ENCODE measurements around the gene MGST2.

The MGST2 gene

DNA sequence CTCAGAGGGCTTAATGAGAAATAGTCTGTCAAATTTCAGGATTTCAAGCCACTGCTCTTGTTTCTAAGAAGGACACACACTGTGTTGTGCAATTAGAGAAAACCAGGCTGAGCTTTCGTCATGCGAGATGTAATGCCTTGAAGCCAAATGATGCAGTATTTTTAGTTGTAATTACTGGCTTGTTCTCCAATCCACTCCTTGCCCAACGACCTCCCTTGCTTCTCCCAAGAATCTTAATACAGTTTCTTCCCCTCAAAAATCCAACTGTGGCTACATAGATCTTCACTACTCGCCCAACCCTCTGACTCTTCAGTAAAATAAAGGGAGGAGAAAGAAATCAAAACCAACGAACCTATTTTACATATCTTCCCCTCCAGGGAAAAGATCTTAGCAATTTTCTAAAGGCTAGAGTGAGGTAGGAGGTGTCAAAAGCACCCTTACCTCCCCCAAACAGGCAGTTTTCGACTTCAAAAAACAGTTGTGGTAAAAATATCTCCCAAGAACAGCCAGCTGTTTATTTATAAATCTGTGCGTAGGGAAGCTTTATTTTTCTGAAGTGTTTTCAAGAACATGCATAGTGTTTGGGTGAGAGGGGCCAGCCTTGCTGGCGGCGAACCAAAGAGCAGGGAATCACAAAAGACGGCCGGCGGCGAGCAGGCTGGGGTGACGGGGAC, 68.7 kb downstream of the MGST2 start:
- Histone ChIP-seq H3K4me3 (ENCODE audit: low read depth in 1 of 2, low read length in 2 of 2) (peak overlapping the region; percentile 41 to 44), H3K36me3 (ENCODE audit: insufficient read depth, low read length) (no peaks in the 10 kb centered on the region), H3K9me3 (ENCODE audit: low read length) (no peaks in the 10 kb centered on the region), H3K4me1 (ENCODE audit: insufficient read depth, low read length) (peaks cover 5% of the 10 kb centered on the region), H3K27ac (ENCODE audit: low read depth, low read length) (peak overlapping the region; percentile 70), H3K9ac (ENCODE audit: low read length) (peak overlapping the region; percentile 69), H3K27me3 (ENCODE audit: control insufficient read depth in 1 of 2, insufficient read depth in 2 of 2, low read length in 2 of 2) (no peaks in the 10 kb centered on the region)

DNA sequence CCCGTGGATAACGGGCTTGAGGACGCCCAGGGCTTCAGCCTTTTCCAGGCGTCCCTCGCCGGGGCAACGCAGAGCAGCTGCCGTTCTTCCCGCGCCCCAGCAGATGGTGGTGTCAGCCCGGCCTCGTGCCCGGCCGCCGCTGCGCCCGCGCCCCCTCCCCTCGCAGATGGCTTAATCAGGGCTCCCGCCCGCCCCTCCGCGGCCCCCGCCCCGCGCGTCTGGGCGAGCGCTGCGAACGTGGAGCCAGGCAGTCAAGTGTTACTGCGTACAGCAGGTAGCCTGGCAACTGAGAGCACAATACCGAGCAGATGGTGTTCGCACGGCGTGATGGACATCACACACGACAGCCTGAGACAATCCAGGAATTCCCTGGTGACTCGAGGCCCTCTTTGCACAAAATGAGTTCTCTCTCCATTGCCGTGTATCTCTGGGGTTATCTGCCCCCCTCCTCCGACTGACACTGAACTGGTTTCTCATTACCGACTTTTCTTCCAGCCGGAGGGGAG, 69.3 kb downstream of the MGST2 start:
- peak overlapping the region; percentile 41 to 44 for H3K4me3 ChIP-seq (ENCODE audit: low read depth in 1 of 2, low read length in 2 of 2)
- H3K27me3 ChIP-seq (ENCODE audit: control insufficient read depth in 1 of 2, insufficient read depth in 2 of 2, low read length in 2 of 2) = no peaks in the 10 kb centered on the region
- H3K9ac ChIP-seq (ENCODE audit: low read length) = peak overlapping the region; percentile 69
- no peaks in the 10 kb centered on the region for H3K36me3 ChIP-seq (ENCODE audit: insufficient read depth, low read length)
- no peaks in the 10 kb centered on the region for H3K9me3 ChIP-seq (ENCODE audit: low read length)
- H3K27ac ChIP-seq (ENCODE audit: low read depth, low read length) = peak overlapping the region; percentile 86
- H3K4me1 ChIP-seq (ENCODE audit: insufficient read depth, low read length) = peaks cover 7% of the 10 kb centered on the region

DNA sequence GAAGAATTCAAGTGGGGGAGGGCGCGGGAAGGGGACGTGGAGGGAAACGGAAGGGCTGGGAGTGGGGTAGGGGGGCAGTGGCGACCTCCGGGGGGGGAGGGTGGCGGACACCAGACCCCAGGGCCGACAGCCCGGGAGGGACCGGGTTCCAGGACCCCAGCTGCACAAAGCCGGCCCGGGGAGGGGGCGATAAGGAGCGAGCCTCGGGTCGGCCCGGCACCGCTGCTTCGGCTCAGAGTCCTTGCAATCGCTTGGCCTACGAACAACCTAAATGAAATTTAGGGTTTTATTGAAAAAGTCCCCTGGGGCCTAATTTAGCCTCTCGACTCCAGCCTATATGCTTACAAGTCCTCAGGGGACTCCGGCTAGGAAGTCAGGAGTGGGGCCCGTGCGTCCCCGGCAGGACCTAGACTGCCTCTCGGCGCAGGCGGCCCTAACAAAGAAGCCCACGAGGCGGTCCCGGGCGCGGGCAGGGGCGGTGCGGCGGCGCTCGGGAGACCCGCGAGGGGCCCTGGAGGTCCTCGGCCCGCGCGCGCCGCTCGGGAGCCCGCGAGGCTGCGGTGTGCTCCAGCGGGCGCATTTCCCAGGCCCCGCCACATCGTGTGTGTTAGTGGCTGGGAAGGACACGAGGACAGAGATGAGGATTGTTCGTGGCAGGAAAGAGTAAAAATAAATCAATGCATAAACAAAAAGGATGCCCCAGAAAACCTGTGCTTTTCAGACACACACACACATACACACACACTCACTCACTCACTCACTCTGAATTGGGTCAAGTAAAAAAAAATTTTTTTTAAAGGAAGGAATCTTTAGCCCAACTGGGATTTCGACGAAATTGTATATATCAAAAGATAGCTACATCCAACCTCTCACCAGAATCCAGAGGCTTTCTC, 70.0 kb downstream of the MGST2 start:
- H3K4me3 ChIP-seq (ENCODE audit: low read depth in 1 of 2, low read length in 2 of 2) = peak overlapping the region; percentile 33 to 44
- no peaks in the 10 kb centered on the region for H3K36me3 ChIP-seq (ENCODE audit: insufficient read depth, low read length)
- H3K27ac ChIP-seq (ENCODE audit: low read depth, low read length) = peak overlapping the region; percentile 86
- H3K27me3 ChIP-seq (ENCODE audit: control insufficient read depth in 1 of 2, insufficient read depth in 2 of 2, low read length in 2 of 2) = no peaks in the 10 kb centered on the region
- H3K9me3 ChIP-seq (ENCODE audit: low read length) = no peaks in the 10 kb centered on the region
- H3K9ac ChIP-seq (ENCODE audit: low read length) = peak overlapping the region; percentile 13
- peaks cover 14% of the 10 kb centered on the region for H3K4me1 ChIP-seq (ENCODE audit: insufficient read depth, low read length)

DNA sequence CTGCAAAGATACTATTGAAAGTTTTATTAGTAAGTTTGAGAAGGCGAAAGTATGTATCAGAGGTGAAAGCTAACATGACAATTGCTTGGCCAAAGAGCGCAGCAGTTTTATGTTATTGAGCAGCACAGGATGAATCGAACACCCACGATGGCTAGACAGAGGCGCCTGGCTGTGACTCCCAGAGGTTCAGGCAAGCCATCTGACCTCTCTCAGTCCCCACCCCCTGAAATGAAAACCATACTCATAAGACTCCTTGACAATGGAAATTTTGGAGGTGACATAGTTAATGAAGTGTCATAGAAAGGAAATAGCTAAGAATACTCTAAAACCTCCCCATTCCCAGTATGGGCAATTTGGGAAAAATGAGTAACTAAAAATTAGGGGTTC, 70.6 kb downstream of the MGST2 start:
- H3K4me3 ChIP-seq (ENCODE audit: low read depth in 1 of 2, low read length in 2 of 2) = no peak overlapping the region
- H3K27me3 ChIP-seq (ENCODE audit: control insufficient read depth in 1 of 2, insufficient read depth in 2 of 2, low read length in 2 of 2) = no peaks in the 10 kb centered on the region
- H3K9ac ChIP-seq (ENCODE audit: low read length) = no peak overlapping the region
- peak overlapping the region; percentile 86 for H3K27ac ChIP-seq (ENCODE audit: low read depth, low read length)
- H3K9me3 ChIP-seq (ENCODE audit: low read length) = no peaks in the 10 kb centered on the region
- H3K4me1 ChIP-seq (ENCODE audit: insufficient read depth, low read length) = peaks cover 20% of the 10 kb centered on the region
- no peaks in the 10 kb centered on the region for H3K36me3 ChIP-seq (ENCODE audit: insufficient read depth, low read length)

DNA sequence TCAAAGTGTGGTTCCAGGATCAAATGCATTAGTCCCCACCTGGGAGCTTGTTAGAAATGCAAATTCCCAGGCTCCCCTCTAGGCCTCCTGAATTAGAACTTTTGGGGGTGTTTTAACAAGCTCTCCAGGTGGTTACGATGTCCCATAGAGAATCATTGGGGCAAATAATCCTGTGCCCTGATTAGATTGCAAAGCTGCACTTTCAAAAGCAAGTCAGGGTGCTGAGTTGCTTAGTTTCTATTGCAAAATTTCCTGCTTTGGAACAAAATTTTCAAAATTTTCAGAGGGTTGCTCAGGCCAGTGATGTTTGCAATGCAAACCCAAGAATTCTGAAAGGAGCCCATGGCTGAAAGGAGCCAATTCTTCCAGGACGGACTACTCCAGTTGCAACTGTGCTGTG, 71.0 kb downstream of the MGST2 start:
- H3K27ac ChIP-seq (ENCODE audit: low read depth, low read length) = no peak overlapping the region
- no peak overlapping the region for H3K9ac ChIP-seq (ENCODE audit: low read length)

DNA sequence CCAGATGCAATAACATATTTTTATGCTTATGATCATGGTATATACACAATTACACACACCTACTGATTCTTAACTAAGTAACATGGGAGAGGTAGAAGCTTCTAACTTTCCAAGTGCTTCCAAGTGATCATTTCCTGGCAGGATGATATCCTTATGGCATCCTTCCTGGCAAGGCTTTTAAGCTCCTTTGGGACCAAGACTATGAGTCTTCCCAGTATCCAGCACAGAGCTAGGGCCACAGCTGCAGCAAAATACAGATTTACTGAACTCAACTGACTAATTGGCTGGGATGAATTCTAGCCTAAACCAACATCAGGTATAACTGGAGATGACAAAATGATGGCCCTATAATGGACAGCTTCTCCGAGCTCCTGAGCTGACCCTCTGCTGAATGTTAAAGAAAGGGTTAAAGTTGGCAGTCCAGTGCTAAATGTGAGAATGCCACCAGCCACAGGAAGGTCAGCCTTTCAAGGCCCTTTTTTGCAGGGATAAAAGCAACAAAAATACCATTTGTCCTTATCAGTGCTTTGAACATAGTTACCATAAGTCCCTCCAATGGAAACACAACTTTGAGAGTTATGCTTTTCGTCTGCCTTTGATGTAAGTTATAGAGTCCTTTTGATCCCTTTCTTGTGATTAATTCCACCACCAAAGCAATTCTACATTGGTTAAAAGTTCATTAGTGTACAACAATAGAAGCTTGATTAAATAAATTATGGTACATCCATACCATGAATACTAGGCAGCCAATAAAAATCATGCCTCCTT, 73.4 kb downstream of the MGST2 start:
- peaks cover 19% of the 10 kb centered on the region for H3K4me1 ChIP-seq (ENCODE audit: insufficient read depth, low read length)
- H3K36me3 ChIP-seq (ENCODE audit: insufficient read depth, low read length) = no peaks in the 10 kb centered on the region
- no peaks in the 10 kb centered on the region for H3K9me3 ChIP-seq (ENCODE audit: low read length)
- H3K27me3 ChIP-seq (ENCODE audit: control insufficient read depth in 1 of 2, insufficient read depth in 2 of 2, low read length in 2 of 2) = no peaks in the 10 kb centered on the region
- no peak overlapping the region for H3K4me3 ChIP-seq (ENCODE audit: low read depth in 1 of 2, low read length in 2 of 2)
- H3K9ac ChIP-seq (ENCODE audit: low read length) = no peak overlapping the region
- no peak overlapping the region for H3K27ac ChIP-seq (ENCODE audit: low read depth, low read length)

More for the DNA sequence above, 71.0 kb downstream of the MGST2 start:
- no peaks in the 10 kb centered on the region for H3K9me3 ChIP-seq (ENCODE audit: low read length)
- no peaks in the 10 kb centered on the region for H3K27me3 ChIP-seq (ENCODE audit: control insufficient read depth in 1 of 2, insufficient read depth in 2 of 2, low read length in 2 of 2)
- no peaks in the 10 kb centered on the region for H3K36me3 ChIP-seq (ENCODE audit: insufficient read depth, low read length)
- H3K4me3 ChIP-seq (ENCODE audit: low read depth in 1 of 2, low read length in 2 of 2) = no peak overlapping the region
- H3K4me1 ChIP-seq (ENCODE audit: insufficient read depth, low read length) = peaks cover 20% of the 10 kb centered on the region

DNA sequence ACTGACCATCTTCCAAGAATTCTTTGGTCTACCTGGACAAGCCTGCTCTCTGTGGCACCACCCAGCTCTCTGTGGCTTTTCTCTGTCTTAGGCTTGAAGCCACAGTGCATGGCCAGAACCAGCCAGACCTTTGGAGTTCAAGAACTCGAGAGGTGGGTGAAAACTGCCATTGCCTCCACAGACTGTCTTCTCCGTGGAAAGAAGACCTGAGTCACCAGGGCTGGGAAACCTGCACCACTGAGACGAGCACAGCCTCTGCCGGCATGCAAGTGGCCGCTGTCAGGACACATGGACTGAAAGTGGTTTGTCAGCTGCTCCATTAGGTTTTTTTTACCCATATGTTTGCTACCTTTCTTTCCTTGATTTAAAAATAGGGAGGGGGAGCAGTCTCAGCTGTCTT, 74.5 kb downstream of the MGST2 start:
- Histone ChIP-seq H3K4me3 (ENCODE audit: low read depth in 1 of 2, low read length in 2 of 2) (peak overlapping the region in 1 of 2 donors; percentile 17), H3K9ac (ENCODE audit: low read length) (no peak overlapping the region), H3K36me3 (ENCODE audit: insufficient read depth, low read length) (no peaks in the 10 kb centered on the region), H3K27ac (ENCODE audit: low read depth, low read length) (peak overlapping the region; percentile 36), H3K27me3 (ENCODE audit: control insufficient read depth in 1 of 2, insufficient read depth in 2 of 2, low read length in 2 of 2) (no peaks in the 10 kb centered on the region), H3K9me3 (ENCODE audit: low read length) (no peaks in the 10 kb centered on the region), H3K4me1 (ENCODE audit: insufficient read depth, low read length) (peaks cover 15% of the 10 kb centered on the region)

DNA sequence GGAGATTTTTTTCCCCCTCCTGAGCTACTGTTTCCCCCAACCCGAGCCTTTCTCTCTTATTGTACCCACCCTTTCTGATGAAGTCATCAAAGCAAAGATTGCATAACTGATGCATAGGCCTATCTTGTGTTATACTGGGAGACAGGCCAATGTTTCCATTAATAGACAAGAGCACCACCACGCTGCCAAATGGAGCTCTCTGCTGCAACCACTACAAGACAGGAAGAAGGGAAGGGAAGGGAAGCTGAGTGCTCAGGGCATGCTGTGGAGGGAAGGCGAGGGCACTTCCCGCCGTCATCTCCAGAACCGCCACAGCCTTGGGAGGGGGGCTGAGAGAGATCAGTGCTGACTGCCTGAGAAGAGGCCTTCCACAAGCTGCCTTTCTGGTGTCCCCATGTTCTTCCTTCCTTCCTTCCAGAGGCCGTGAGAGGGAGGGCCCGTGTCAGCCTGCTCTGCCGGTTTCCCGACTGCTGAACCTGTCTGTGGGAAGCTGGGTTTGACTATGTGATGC, 75.0 kb downstream of the MGST2 start:
- Histone ChIP-seq H3K4me1 (ENCODE audit: insufficient read depth, low read length) (peaks cover 15% of the 10 kb centered on the region), H3K27me3 (ENCODE audit: control insufficient read depth in 1 of 2, insufficient read depth in 2 of 2, low read length in 2 of 2) (no peaks in the 10 kb centered on the region), H3K4me3 (ENCODE audit: low read depth in 1 of 2, low read length in 2 of 2) (peak overlapping the region in 1 of 2 donors; percentile 17), H3K27ac (ENCODE audit: low read depth, low read length) (peak overlapping the region; percentile 36), H3K9ac (ENCODE audit: low read length) (no peak overlapping the region), H3K9me3 (ENCODE audit: low read length) (no peaks in the 10 kb centered on the region), H3K36me3 (ENCODE audit: insufficient read depth, low read length) (no peaks in the 10 kb centered on the region)

DNA sequence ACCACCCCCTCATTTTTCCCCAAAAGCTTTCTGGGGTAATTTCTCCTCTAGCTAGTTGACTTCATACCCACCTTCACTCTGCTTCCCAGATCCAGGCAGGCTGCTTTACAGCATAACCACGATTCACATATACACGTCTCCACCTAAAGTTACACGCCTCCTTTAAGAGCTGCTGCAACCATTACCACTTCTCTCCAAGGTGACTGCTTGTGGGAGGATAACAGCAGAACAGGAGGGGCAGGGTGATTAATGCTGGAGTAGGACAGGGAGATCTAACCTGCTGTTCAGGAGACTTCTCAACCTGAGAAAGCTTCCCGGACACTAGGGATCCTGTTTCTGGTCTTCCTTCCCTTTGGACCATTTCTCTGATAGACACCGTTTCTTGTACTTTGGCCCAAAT, 77.4 kb downstream of the MGST2 start:
- H3K27me3 ChIP-seq (ENCODE audit: control insufficient read depth in 1 of 2, insufficient read depth in 2 of 2, low read length in 2 of 2) = no peaks in the 10 kb centered on the region
- no peaks in the 10 kb centered on the region for H3K36me3 ChIP-seq (ENCODE audit: insufficient read depth, low read length)
- H3K4me1 ChIP-seq (ENCODE audit: insufficient read depth, low read length) = peaks cover 15% of the 10 kb centered on the region
- no peak overlapping the region for H3K4me3 ChIP-seq (ENCODE audit: low read depth in 1 of 2, low read length in 2 of 2)
- H3K27ac ChIP-seq (ENCODE audit: low read depth, low read length) = no peak overlapping the region
- H3K9ac ChIP-seq (ENCODE audit: low read length) = no peak overlapping the region
- no peaks in the 10 kb centered on the region for H3K9me3 ChIP-seq (ENCODE audit: low read length)

DNA sequence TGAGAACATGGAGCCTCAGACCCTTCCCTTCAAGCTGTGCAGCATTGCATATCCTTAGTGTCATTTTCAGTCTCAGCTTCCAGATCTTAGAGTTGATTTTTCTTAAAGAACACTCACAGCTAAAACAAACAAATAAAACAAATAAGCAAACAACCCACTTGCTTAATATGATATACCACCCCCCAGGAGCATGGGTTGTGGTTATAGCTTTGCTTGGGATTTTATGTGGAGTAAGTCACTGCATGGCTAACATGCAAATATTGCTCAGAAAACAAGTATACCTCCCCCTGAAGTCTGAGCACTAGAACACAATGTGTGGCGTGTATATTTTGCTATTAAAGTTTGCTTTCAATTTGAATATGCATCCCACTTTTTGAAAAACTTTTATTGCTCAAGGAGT, 78.6 kb downstream of the MGST2 start:
- Histone ChIP-seq H3K27ac (ENCODE audit: low read depth, low read length) (no peak overlapping the region), H3K9ac (ENCODE audit: low read length) (no peak overlapping the region), H3K4me1 (ENCODE audit: insufficient read depth, low read length) (peaks cover 15% of the 10 kb centered on the region), H3K27me3 (ENCODE audit: control insufficient read depth in 1 of 2, insufficient read depth in 2 of 2, low read length in 2 of 2) (no peaks in the 10 kb centered on the region), H3K9me3 (ENCODE audit: low read length) (no peaks in the 10 kb centered on the region), H3K4me3 (ENCODE audit: low read depth in 1 of 2, low read length in 2 of 2) (no peak overlapping the region), H3K36me3 (ENCODE audit: insufficient read depth, low read length) (no peaks in the 10 kb centered on the region)

DNA sequence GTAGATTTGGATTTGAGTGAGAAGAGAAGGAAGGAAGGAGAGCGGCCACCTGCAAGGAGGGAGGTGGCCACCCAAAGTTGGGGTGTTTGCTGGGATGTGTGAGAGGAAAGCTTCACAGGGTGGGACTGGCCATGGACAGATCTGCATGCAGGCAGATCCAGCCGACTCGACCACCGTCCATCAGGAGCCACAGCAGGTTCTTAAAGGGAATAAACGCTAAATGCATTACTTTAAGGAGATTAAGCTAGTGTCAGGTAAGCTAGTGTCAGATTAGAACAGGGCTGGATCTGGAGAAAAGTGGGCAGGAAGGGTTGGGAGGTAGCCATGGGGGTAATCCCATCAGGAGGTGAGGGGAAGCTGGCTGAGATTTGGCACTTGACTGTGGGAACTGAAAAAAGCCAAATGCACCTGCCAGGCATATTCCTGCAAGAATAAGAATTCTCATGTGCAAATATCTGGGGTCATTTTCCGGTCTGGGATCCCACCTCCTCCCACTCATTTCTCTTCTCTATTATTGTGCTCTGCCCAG, 79.6 kb downstream of the MGST2 start:
- no peak overlapping the region for H3K27ac ChIP-seq (ENCODE audit: low read depth, low read length)
- H3K4me3 ChIP-seq (ENCODE audit: low read depth in 1 of 2, low read length in 2 of 2) = no peak overlapping the region
- H3K36me3 ChIP-seq (ENCODE audit: insufficient read depth, low read length) = no peaks in the 10 kb centered on the region
- H3K9me3 ChIP-seq (ENCODE audit: low read length) = no peaks in the 10 kb centered on the region
- no peaks in the 10 kb centered on the region for H3K27me3 ChIP-seq (ENCODE audit: control insufficient read depth in 1 of 2, insufficient read depth in 2 of 2, low read length in 2 of 2)
- peaks cover 10% of the 10 kb centered on the region for H3K4me1 ChIP-seq (ENCODE audit: insufficient read depth, low read length)
- no peak overlapping the region for H3K9ac ChIP-seq (ENCODE audit: low read length)

All from muscle layer of colon (tissue), 2 donors.